ENCODE results near the gene FAM107B. TPM values are rescaled to one million over a fixed set of nuclear protein-coding genes. Genes with fewer than 3 reads are reported as not detected.

The FAM107B gene
- total RNA-seq, 1 experiment from 2014 or later, result 61.6 TPM

DNA sequence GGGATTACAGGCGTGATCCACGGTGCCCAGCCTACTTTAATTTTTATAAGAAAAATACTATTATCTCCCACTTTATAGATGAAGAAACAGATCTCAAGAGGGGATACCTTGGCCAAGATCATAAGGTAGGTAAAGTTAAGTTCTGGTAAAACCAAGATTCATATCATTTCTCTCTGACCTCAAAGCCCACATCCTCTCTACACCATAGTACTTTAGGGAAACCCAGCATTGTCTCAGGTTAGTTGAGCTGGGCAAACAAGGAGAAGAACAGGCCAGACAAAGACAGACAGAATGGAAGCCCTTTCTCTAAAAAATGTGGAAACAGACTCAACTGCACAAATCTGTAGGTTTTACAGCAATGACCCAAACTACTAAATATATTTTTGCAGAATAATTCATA lies 246.2 kb downstream of the FAM107B start:
- Histone ChIP-seq H3K27me3 (replicated peaks; ENCODE audit: insufficient read depth, low read depth, low read length, poor library complexity) (no peaks in the 10 kb centered on the region), H3K9me3 (ENCODE audit: low read depth, low read length, poor library complexity, severe bottlenecking) (no peaks in the 10 kb centered on the region), H3K27ac (ENCODE audit: low read depth, low read length, poor library complexity, severe bottlenecking) (no peak overlapping the region), H3K4me3 (ENCODE audit: low read depth, low read length, poor library complexity, severe bottlenecking) (no peak overlapping the region), H3K36me3 (ENCODE audit: insufficient read depth, low read length, poor library complexity, severe bottlenecking) (peaks cover 7% of the 10 kb centered on the region), H3K4me1 (ENCODE audit: insufficient read depth, low read length, poor library complexity, severe bottlenecking) (no peaks in the 10 kb centered on the region)
- TF ChIP-seq, protein P1, sequence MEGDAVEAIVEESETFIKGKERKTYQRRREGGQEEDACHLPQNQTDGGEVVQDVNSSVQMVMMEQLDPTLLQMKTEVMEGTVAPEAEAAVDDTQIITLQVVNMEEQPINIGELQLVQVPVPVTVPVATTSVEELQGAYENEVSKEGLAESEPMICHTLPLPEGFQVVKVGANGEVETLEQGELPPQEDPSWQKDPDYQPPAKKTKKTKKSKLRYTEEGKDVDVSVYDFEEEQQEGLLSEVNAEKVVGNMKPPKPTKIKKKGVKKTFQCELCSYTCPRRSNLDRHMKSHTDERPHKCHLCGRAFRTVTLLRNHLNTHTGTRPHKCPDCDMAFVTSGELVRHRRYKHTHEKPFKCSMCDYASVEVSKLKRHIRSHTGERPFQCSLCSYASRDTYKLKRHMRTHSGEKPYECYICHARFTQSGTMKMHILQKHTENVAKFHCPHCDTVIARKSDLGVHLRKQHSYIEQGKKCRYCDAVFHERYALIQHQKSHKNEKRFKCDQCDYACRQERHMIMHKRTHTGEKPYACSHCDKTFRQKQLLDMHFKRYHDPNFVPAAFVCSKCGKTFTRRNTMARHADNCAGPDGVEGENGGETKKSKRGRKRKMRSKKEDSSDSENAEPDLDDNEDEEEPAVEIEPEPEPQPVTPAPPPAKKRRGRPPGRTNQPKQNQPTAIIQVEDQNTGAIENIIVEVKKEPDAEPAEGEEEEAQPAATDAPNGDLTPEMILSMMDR (conservative IDR thresholded peaks at IDR 0.05; ENCODE audit: low read depth, low read length), result no peak
- no peak for TF ChIP-seq EZH2 (IDR thresholded peaks at IDR 0.05; ENCODE audit: borderline replicate concordance, low read depth, low read length, poor library complexity, severe bottlenecking)
- intact Hi-C loops (cut with micrococcal nuclease; ENCODE audit: unreplicated experiment), result no loop called here
- DNase-seq (ENCODE audit: low spot score), result no peak
- ChIA-PET POLR2A (ENCODE audit: low non-redundant PET) (no interaction called here), CTCF (no interaction called here)
- no TSS peak for BruUV-seq (replicated peaks)

DNA sequence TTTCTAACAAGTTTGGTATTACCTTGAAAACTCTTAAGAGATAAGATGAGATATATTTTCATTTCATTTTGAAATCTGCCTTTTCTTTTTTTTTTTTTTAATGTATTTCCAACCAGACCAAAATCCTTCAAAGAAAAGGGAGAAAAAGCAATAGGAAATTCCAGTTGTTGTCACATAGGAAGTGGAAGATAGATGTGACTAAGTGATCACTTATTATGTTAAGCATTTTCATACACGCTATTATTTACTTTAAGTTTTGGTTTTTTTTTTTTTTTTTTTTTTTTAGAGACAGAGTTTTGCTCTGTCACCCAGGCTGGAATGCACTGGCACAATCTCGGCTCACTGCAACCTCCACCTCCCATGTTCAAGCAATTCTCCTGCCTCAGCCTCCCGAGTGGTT lies 246.8 kb downstream of the FAM107B start:
- intact Hi-C loops (cut with micrococcal nuclease; ENCODE audit: unreplicated experiment), result no loop called here
- ChIA-PET POLR2A (ENCODE audit: low non-redundant PET) (no interaction called here), CTCF (no interaction called here)
- H3K27ac ChIP-seq (ENCODE audit: low read depth, low read length, poor library complexity, severe bottlenecking), result no peak overlapping the region
- H3K36me3 ChIP-seq (ENCODE audit: insufficient read depth, low read length, poor library complexity, severe bottlenecking), result peaks cover 7% of the 10 kb centered on the region
- H3K4me1 ChIP-seq (ENCODE audit: insufficient read depth, low read length, poor library complexity, severe bottlenecking), result no peaks in the 10 kb centered on the region
- DNase-seq (ENCODE audit: low spot score), result no peak
- no TSS peak for BruUV-seq (replicated peaks)
- no peaks in the 10 kb centered on the region for H3K27me3 ChIP-seq (replicated peaks; ENCODE audit: insufficient read depth, low read depth, low read length, poor library complexity)
- no peaks in the 10 kb centered on the region for H3K9me3 ChIP-seq (ENCODE audit: low read depth, low read length, poor library complexity, severe bottlenecking)
- TF ChIP-seq, protein P1 (conservative IDR thresholded peaks at IDR 0.05; ENCODE audit: low read depth, low read length), result no peak
- TF ChIP-seq EZH2 (IDR thresholded peaks at IDR 0.05; ENCODE audit: borderline replicate concordance, low read depth, low read length, poor library complexity, severe bottlenecking), result no peak
- H3K4me3 ChIP-seq (ENCODE audit: low read depth, low read length, poor library complexity, severe bottlenecking), result no peak overlapping the region

DNA sequence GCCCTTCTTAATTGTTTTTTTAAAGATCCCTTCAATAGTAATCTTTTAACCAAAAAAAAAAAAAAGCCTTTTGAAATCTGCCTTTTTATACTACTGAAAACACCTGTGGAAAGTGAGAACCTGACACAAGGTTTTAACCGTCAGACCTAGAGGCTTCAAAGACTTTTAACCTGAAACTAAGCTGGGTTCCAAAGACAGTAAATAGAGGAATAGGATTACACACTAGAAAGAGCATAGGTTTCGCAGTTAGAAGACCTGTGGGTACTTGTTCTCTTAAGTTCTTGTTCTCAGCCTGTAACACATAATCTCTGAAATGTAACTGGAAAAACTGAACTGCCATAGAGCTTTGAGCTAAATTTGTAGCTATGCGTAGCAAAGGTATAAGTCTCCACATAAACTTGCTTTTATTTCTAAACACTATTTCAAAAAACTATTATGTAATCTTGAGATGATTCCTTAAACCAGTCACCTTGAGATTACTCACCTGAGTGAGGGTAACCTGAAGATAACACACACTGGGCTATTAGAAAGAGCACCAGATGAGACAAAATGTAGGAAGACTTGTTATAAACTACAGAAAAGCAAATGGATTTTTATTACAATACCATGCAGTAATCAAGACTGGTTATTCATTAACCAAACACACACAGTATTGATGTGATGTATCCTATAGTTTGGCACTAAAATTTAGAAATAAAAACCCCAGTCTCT lies 247.4 kb downstream of the FAM107B start:
- H3K27me3 ChIP-seq (replicated peaks; ENCODE audit: insufficient read depth, low read depth, low read length, poor library complexity), result no peaks in the 10 kb centered on the region
- POLR2A ChIA-PET (ENCODE audit: low non-redundant PET), result no interaction called here
- no peak for TF ChIP-seq EZH2 (IDR thresholded peaks at IDR 0.05; ENCODE audit: borderline replicate concordance, low read depth, low read length, poor library complexity, severe bottlenecking)
- TF ChIP-seq, protein P1 (conservative IDR thresholded peaks at IDR 0.05; ENCODE audit: low read depth, low read length), result no peak
- BruUV-seq (replicated peaks), result no TSS peak
- peaks cover 7% of the 10 kb centered on the region for H3K36me3 ChIP-seq (ENCODE audit: insufficient read depth, low read length, poor library complexity, severe bottlenecking)
- H3K27ac ChIP-seq (ENCODE audit: low read depth, low read length, poor library complexity, severe bottlenecking), result no peak overlapping the region
- H3K4me1 ChIP-seq (ENCODE audit: insufficient read depth, low read length, poor library complexity, severe bottlenecking), result no peaks in the 10 kb centered on the region
- H3K4me3 ChIP-seq (ENCODE audit: low read depth, low read length, poor library complexity, severe bottlenecking), result no peak overlapping the region
- CTCF ChIA-PET, result interaction anchor here (0.7 kb wide), 2 partner anchors 331 to 341 kb away, joined by 5 to 6 read pairs; no protein-coding TSS in a partner anchor
- intact Hi-C loops (cut with micrococcal nuclease; ENCODE audit: unreplicated experiment), result no loop called here
- no peak for DNase-seq (ENCODE audit: low spot score)
- no peaks in the 10 kb centered on the region for H3K9me3 ChIP-seq (ENCODE audit: low read depth, low read length, poor library complexity, severe bottlenecking)
